AG04450 (cell line): Measurements from ENCODE around the gene PIP5K1A. TPM values are rescaled to one million over a fixed set of nuclear protein-coding genes. Genes with fewer than 3 reads are reported as not detected.

ENCODE experiments used
- CTCF ChIA-PET: fragments of 300-600, 350-600 bp; formaldehyde crosslinking; extraction: SDS; loops from one replicate; lab custom pipeline; 2022; ENCODE audit warnings: antibody characterized with exemption, inconsistent platforms; lab: Charles Lee
- POLR2A ChIA-PET: fragments of 350-600 bp; formaldehyde crosslinking; extraction: SDS; loops from one replicate; lab custom pipeline; 2021; ENCODE audit warnings: antibody characterized with exemption, inconsistent platforms; lab: Yijun Ruan, JAX
- DNase-seq: peaks from one replicate; pipeline ENCODE4 v3.0.0-alpha.2; 2011; ENCODE audit warnings: low read depth, low spot score
- H3K27ac ChIP-seq: one replicate; pipeline ENCODE4 v1.5.1; 2012; ENCODE audit warnings: low read depth, low read length, control low read depth
- H3K27me3 ChIP-seq: one replicate; pipeline ENCODE4 v1.6.0; 2012; ENCODE audit warnings: low read length; ENCODE audit not compliant: control insufficient read depth, insufficient read depth
- H3K4me3 ChIP-seq: 2 replicates; pipeline ENCODE4 v1.5.1; 2011; ENCODE audit warnings: mild to moderate bottlenecking, low read depth, low read length, control low read depth
- H3K9me3 ChIP-seq: 2 replicates; pipeline ENCODE4 v1.5.1; 2012; ENCODE audit warnings: low read length; ENCODE audit not compliant: control insufficient read depth, insufficient read depth
- CTCF ChIP-seq: IDR thresholded peaks from 2 replicates; pipeline ENCODE4 v1.5.1; 2011; ENCODE audit warnings: low read depth, low read length, control low read depth, inconsistent platforms
- polyA plus RNA-seq: library from polyadenylated mRNA; depleted of rRNA; stranded (reverse); fragments of >200 nt; gene quantifications from 2 replicates; pipeline ENCODE4 v1.2.3, GENCODE V29; 2011

PIP5K1A gene
- polyA plus RNA-seq, 1 experiment, result 170 TPM

GRCh38 chr1:151289991-151290708, 91.8 kb downstream of the PIP5K1A start:
- Histone ChIP-seq H3K27me3 (no peaks in the 10 kb centered on the region), H3K9me3 (no peaks in the 10 kb centered on the region), H3K4me3 (no peak overlapping the region), H3K27ac (no peak overlapping the region)
- ChIA-PET CTCF (no interaction called here), POLR2A (no interaction called here)
- DNase-seq, result no peak
- TF ChIP-seq CTCF, result no peak

GRCh38 chr1:151290709-151291303, 92.5 kb downstream of the PIP5K1A start:
- POLR2A ChIA-PET, result no interaction called here

GRCh38 chr1:151292207-151293030, 94.1 kb downstream of the PIP5K1A start:
- H3K4me3 ChIP-seq, result no peak overlapping the region
- no peak for DNase-seq
- CTCF ChIA-PET, result interaction anchor here (0.7 to 1.5 kb wide), 5 partner anchors 8 to 201 kb away, joined by 3 to 4 read pairs (median 4); no protein-coding TSS in a partner anchor
- no peak for TF ChIP-seq CTCF
- no peaks in the 10 kb centered on the region for H3K9me3 ChIP-seq
- no peak overlapping the region for H3K27ac ChIP-seq
- H3K27me3 ChIP-seq, result no peaks in the 10 kb centered on the region
- POLR2A ChIA-PET, result interaction anchor here (0.6 to 1.3 kb wide), 4 partner anchors 9 to 145 kb away, joined by 3 to 7 read pairs (median 4); no protein-coding TSS in a partner anchor

More at GRCh38 chr1:151290709-151291303, 92.5 kb downstream of the PIP5K1A start:
- no peak for DNase-seq
- no peaks in the 10 kb centered on the region for H3K9me3 ChIP-seq
- H3K4me3 ChIP-seq, result no peak overlapping the region
- CTCF ChIA-PET, result no interaction called here
- TF ChIP-seq CTCF, result no peak
- no peaks in the 10 kb centered on the region for H3K27me3 ChIP-seq
- H3K27ac ChIP-seq, result no peak overlapping the region

- Histone ChIP-seq H3K4me3 (no peak overlapping the region), H3K27me3 (no peaks in the 10 kb centered on the region), H3K27ac (no peak overlapping the region), H3K9me3 (no peaks in the 10 kb centered on the region)
- CTCF ChIA-PET, result interaction anchor here (0.7 to 1.5 kb wide), 3 partner anchors 47 to 1070 kb away, joined by 3 to 4 read pairs (median 4); no protein-coding TSS in a partner anchor
- DNase-seq, result no peak
- POLR2A ChIA-PET, result interaction anchor here (0.8 kb wide), 1 partner anchor 12 kb away, joined by 7 read pairs; no protein-coding TSS in a partner anchor
- TF ChIP-seq CTCF, result no peak
Measured at GRCh38 chr1:151293093-151293492, 94.7 kb downstream of the PIP5K1A start.
